ENCODE data around the gene PCDHGB5. TPM values are rescaled to one million over a fixed set of nuclear protein-coding genes. Genes with fewer than 3 reads are reported as not detected.
A peak's percentile ranks its signal among the peaks of the same experiment; 100 is the strongest.
"Not testable (repeated sequence)": the region's sequence is repeated elsewhere in the genome, so short reads cannot be mapped to it uniquely, and the experiment has no call there.

PCDHGB5 gene
- total RNA-seq, 2 donors from 2014 or later = 6.4 to 7.7 TPM

DNA sequence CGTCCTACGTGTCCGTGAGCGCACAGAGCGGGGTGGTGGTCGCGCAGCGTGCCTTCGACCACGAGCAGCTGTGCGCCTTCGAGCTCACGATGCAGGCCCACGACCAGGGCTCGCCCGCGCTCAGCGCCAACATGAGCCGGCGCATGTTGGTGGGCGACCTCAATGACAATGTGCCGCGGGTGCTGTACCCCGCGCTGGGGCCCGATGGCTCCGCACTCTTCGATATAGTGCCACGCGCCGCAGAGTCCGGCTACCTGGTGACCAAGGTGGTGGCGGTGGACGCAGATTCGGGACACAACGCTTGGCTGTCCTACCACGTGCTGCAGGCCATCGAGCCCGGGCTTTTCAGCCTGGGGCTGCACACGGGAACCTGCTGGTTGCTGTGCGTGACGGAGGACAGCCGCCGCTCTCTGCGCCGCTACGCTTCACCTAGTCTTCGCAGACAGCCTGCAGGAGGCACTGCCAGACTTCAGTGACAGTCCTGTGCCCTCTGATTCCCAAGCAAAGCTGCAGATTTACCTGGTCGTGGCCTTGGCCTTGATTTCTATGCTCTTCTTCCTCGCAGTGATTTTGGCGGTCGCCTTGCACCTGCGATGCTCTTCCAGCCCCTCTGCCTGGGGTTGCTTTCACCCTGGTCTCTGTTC lies 30.2 kb downstream of the PCDHGB5 start:
- ATAC-seq (no peak), DNase-seq (no peak)
- intact Hi-C loops (cut with DNase I) = loop anchor here in 1 of 2 donors (10.0 kb wide), 1 partner anchor 97 kb away; no protein-coding TSS in a partner anchor

DNA sequence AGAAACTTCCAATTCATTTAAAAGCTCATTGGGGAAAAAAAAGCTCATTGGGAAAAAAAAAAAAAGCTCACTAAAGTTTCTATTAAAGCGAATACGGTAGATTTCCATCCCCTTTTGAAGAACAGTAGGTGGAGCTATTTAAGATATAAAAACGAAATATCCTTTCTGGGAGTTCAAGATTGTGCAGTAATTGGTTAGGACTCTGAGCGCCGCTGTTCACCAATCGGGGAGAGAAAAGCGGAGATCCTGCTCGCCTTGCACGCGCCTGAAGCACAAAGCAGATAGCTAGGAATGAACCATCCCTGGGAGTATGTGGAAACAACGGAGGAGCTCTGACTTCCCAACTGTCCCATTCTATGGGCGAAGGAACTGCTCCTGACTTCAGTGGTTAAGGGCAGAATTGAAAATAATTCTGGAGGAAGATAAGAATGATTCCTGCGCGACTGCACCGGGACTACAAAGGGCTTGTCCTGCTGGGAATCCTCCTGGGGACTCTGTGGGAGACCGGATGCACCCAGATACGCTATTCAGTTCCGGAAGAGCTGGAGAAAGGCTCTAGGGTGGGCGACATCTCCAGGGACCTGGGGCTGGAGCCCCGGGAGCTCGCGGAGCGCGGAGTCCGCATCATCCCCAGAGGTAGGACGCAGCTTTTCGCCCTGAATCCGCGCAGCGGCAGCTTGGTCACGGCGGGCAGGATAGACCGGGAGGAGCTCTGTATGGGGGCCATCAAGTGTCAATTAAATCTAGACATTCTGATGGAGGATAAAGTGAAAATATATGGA lies 32.8 kb downstream of the PCDHGB5 start, which contains the start of gene PCDHGA12:
Gene PCDHGA12 (plus strand): TSS at position 176 of the 782 bp plus-strand sequence. CDS start 253 bp downstream, at position 429.
- DNase-seq = peak; percentile 63
- intact Hi-C loops (cut with DNase I) = loop anchor here in 1 of 2 donors (2.0 kb wide), 1 partner anchor 82 kb away; no protein-coding TSS in a partner anchor
- peak; percentile 86 to 94 for ATAC-seq

DNA sequence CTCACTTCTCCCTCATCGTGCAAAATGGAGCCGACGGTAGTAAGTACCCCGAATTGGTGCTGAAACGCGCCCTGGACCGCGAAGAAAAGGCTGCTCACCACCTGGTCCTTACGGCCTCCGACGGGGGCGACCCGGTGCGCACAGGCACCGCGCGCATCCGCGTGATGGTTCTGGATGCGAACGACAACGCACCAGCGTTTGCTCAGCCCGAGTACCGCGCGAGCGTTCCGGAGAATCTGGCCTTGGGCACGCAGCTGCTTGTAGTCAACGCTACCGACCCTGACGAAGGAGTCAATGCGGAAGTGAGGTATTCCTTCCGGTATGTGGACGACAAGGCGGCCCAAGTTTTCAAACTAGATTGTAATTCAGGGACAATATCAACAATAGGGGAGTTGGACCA lies 33.5 kb downstream of the PCDHGB5 start:
- intact Hi-C loops (cut with DNase I) = loop anchor here in 1 of 2 donors (2.0 kb wide), 1 partner anchor 82 kb away; no protein-coding TSS in a partner anchor
- ATAC-seq (peak; percentile 38 to 44), DNase-seq (no peak)

DNA sequence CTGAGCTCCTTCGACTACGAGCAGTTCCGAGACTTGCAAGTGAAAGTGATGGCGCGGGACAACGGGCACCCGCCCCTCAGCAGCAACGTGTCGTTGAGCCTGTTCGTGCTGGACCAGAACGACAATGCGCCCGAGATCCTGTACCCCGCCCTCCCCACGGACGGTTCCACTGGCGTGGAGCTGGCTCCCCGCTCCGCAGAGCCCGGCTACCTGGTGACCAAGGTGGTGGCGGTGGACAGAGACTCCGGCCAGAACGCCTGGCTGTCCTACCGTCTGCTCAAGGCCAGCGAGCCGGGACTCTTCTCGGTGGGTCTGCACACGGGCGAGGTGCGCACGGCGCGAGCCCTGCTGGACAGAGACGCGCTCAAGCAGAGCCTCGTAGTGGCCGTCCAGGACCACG lies 34.6 kb downstream of the PCDHGB5 start:
- not testable (repeated sequence) for DNase-seq, ATAC-seq
- intact Hi-C loops (cut with DNase I) = loop anchor here in 1 of 2 donors (2.0 kb wide), 1 partner anchor 44 kb away; no protein-coding TSS in a partner anchor

DNA sequence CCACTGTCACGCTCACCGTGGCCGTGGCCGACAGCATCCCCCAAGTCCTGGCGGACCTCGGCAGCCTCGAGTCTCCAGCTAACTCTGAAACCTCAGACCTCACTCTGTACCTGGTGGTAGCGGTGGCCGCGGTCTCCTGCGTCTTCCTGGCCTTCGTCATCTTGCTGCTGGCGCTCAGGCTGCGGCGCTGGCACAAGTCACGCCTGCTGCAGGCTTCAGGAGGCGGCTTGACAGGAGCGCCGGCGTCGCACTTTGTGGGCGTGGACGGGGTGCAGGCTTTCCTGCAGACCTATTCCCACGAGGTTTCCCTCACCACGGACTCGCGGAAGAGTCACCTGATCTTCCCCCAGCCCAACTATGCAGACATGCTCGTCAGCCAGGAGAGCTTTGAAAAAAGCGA lies 35.0 kb downstream of the PCDHGB5 start:
- intact Hi-C loops (cut with DNase I) = loop anchor here in 1 of 2 donors (2.0 kb wide), 1 partner anchor 44 kb away; no protein-coding TSS in a partner anchor

DNA sequence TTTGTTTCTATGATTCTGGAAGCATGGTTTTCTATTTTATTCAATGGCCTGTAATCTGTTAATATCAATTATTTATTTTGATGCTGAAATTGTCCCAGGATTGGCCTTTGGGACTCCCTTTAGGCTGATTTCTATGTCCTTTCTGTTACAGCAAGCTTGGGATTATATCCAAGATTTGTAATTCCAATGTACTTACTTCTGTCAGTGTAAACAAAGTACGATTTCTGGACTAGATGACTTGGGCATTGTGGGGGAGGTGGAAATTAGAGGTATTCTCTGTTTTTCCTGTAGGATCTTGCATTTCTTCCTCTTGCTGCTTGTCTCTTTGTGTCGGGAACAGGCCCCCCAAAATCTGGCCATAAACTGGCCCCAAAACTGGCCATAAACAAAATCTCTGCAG lies 36.3 kb downstream of the PCDHGB5 start:
- DNase-seq = no peak
- no peak for ATAC-seq
- intact Hi-C loops (cut with DNase I) = no loop called here

More for the DNA sequence above, 35.0 kb downstream of the PCDHGB5 start:
- DNase-seq, ATAC-seq: not testable (repeated sequence)

DNA sequence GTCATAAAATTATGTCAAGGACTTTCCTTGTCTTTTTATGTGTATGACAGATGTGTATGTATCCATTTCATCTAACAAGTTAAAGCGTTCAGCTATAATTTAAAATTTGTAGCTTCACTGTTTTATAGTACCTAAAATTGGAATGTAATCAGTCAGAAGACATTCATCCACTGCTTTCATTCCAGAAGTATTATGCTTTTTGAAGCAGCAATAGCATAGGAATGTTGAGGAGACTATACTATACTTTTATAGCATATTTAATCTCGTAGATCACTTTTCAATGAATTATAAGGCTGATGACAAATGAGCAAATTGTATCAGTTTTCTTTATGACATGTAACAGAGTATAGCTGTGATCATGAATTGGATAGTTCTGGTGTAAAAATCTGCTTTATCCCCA lies 39.5 kb downstream of the PCDHGB5 start:
- intact Hi-C loops (cut with DNase I) = no loop called here
- no peak for DNase-seq
- ATAC-seq = no peak

DNA sequence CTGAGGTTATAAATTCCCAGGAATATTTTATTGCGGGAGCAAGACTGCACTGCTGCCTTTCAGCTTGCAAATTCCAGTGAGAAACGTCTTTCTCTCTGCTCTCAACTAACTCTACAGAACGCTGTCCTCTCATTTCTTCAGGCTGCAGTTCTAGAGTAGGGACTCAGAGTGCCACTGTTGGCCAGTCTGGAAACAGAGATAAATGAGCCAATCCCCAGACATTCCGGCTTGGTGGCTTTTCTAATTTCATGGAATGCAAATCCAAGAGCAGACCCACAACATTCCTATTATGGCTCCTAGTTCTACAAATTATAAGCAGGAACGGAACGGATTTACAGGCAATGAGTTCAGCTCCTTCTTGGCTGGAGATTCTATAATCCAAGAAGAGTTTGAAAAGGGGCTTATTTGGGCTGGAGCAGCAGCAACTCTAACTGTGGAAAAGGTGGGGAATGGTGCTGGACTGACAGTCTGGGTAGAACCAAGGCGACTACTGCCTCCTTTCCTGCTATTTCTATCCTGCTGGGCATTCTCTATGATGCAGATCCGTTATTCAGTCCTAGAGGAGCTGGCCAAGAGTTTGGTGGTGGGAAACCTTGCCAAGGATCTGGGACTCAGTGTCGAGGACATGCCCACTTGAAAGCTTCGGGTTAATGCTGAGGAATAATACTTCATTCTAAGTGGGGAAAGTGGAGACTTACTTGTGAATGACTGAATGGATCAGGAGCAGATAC lies 41.8 kb downstream of the PCDHGB5 start:
- ATAC-seq = no peak
- no peak for DNase-seq
- intact Hi-C loops (cut with DNase I) = no loop called here

DNA sequence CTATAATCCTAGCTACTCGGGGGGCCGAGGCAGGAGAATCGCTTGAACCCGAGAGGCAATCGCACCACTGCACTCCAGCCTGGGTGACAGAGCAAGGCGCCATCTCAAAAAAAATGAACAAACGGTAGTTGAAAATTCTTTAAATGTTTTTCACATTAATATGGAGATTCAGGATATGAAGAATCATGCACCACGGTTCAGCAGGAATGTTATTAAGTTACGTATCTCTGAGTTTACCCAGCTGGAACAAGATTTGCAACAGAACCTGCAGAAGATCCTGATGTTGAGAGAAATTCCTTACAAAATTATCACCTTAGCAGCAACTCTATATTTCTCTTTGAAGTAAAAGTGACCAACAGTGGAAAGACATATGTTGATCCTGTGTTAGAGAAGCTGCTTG lies 42.6 kb downstream of the PCDHGB5 start:
- intact Hi-C loops (cut with DNase I) = no loop called here
- ATAC-seq = no peak

DNA sequence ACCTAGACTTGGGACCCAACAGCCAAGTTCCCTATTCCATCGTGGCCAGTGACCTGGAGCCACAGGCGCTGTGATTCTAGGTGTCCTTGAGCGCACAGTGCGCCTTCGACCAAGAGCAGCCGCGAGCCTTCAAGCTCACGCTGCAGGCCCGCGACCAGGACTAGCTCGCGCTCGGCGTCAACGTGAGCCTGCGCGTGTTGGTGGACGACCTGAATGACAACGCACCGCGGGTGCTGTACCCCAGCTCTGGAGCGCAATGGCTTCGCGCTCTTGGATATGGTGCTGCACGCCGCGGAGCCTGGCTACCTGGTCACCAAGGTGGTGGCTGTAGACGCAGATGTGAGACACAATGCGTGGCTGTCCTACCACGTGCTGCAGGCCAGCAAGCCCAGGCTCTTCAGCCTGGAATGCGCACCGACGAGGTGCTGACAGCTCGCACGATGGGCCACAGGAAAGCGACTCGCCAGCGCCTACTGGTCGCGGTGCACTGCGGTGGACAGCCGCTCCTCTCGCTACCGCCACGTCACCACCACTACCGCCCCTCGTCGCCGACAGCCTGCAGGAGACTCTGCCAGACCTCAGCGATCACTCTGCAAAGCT lies 43.9 kb downstream of the PCDHGB5 start:
- DNase-seq (no peak), ATAC-seq (peak; percentile 57 to 70)
- intact Hi-C loops (cut with DNase I) = no loop called here

More for the DNA sequence above, 42.6 kb downstream of the PCDHGB5 start:
- no peak for DNase-seq

Other genes starting within 250 kb of the PCDHGB5 start
- under 1 TPM; 0.71 to 0.86 TPM for gene PCDHB6, start 247.9 kb upstream of the PCDHGB5 start, total RNA-seq
- 1 to 10 TPM; 1.0 to 1.7 TPM for gene PCDHB7, start 225.3 kb upstream of the PCDHGB5 start, total RNA-seq
- gene PCDHB8, start 220.2 kb upstream of the PCDHGB5 start, total RNA-seq = 1 to 10 TPM; 2.6 to 6.1 TPM
- gene PCDHB16, start 215.6 kb upstream of the PCDHGB5 start, total RNA-seq = 1 to 10 TPM; 2.6 to 3.1 TPM
- gene PCDHB9, start 210.8 kb upstream of the PCDHGB5 start, total RNA-seq = 1 to 10 TPM; 2.5 to 4.3 TPM
- 1 to 10 TPM; 1.3 to 1.5 TPM for gene PCDHB10, start 205.6 kb upstream of the PCDHGB5 start, total RNA-seq
- gene PCDHB11, start 198.3 kb upstream of the PCDHGB5 start, total RNA-seq = 1 to 10 TPM; 1.8 to 3.3 TPM
- gene PCDHB12, start 189.2 kb upstream of the PCDHGB5 start, total RNA-seq = 1 to 10 TPM; 2.4 to 2.6 TPM
- gene PCDHB13, start 184.0 kb upstream of the PCDHGB5 start, total RNA-seq = 1 to 10 TPM; 3.5 to 5.3 TPM
- 1 to 10 TPM; 3.9 to 5.8 TPM for gene PCDHB14, start 174.6 kb upstream of the PCDHGB5 start, total RNA-seq
- gene PCDHB15, start 152.6 kb upstream of the PCDHGB5 start, total RNA-seq = 1 to 10 TPM; 4.5 to 5.7 TPM
- not detected for gene SLC25A2, start 93.9 kb upstream of the PCDHGB5 start, total RNA-seq
- gene TAF7, start 77.2 kb upstream of the PCDHGB5 start, total RNA-seq = 10 to 100 TPM; 86.3 to 93.5 TPM
- 1 to 10 TPM; 1.4 to 1.8 TPM for gene PCDHGA1, start 67.4 kb upstream of the PCDHGB5 start, total RNA-seq
- 1 to 10 TPM; 4.5 to 7.3 TPM for gene PCDHGA2, start 59.2 kb upstream of the PCDHGB5 start, total RNA-seq
- gene PCDHGA3, start 54.1 kb upstream of the PCDHGB5 start, total RNA-seq = 1 to 10 TPM; 5.0 to 5.8 TPM
- gene PCDHGB1, start 47.8 kb upstream of the PCDHGB5 start, total RNA-seq = 1 to 10 TPM; 3.0 to 3.2 TPM
- gene PCDHGA4, start 42.9 kb upstream of the PCDHGB5 start, total RNA-seq = 1 to 10 TPM; 4.0 to 4.3 TPM
- gene PCDHGB2, start 38.0 kb upstream of the PCDHGB5 start, total RNA-seq = 1 to 10 TPM; 4.0 to 5.4 TPM
- gene PCDHGA5, start 33.8 kb upstream of the PCDHGB5 start, total RNA-seq = 1 to 10 TPM; 3.5 to 4.3 TPM
- 1 to 10 TPM; 3.9 to 4.6 TPM for gene PCDHGB3, start 27.7 kb upstream of the PCDHGB5 start, total RNA-seq
- 1 to 10 TPM; 3.7 to 4.4 TPM for gene PCDHGA6, start 24.1 kb upstream of the PCDHGB5 start, total RNA-seq
- 1 to 10 TPM; 3.2 to 3.5 TPM for gene PCDHGA7, start 15.2 kb upstream of the PCDHGB5 start, total RNA-seq
- 1 to 10 TPM; 4.4 to 4.5 TPM for gene PCDHGB4, start 10.2 kb upstream of the PCDHGB5 start, total RNA-seq
- gene PCDHGA8, start 5.3 kb upstream of the PCDHGB5 start, total RNA-seq = 1 to 10 TPM; 2.9 to 3.7 TPM
- 1 to 10 TPM; 3.6 to 4.0 TPM for gene PCDHGA9, start 4.8 kb downstream of the PCDHGB5 start, total RNA-seq
- gene PCDHGB6, start 10.1 kb downstream of the PCDHGB5 start, total RNA-seq = 1 to 10 TPM; 4.9 to 5.2 TPM
- 1 to 10 TPM; 3.3 to 4.6 TPM for gene PCDHGA10, start 15.0 kb downstream of the PCDHGB5 start, total RNA-seq
- 1 to 10 TPM; 7.6 to 8.8 TPM for gene PCDHGB7, start 19.7 kb downstream of the PCDHGB5 start, total RNA-seq
- 1 to 10 TPM; 3.2 to 3.5 TPM for gene PCDHGA11, start 23.1 kb downstream of the PCDHGB5 start, total RNA-seq
- 1 to 10 TPM; 4.5 to 6.5 TPM for gene PCDHGA12, start 32.6 kb downstream of the PCDHGB5 start, total RNA-seq
- gene PCDHGC3, start 78.0 kb downstream of the PCDHGB5 start, total RNA-seq = 10 to 100 TPM; 33.7 to 39.1 TPM
- 1 to 10 TPM; 1.4 to 1.7 TPM for gene PCDHGC4, start 87.1 kb downstream of the PCDHGB5 start, total RNA-seq
- gene PCDHGC5, start 91.1 kb downstream of the PCDHGB5 start, total RNA-seq = 1 to 10 TPM in 1 of 2 donors, under 1 TPM in 1; 0.97 to 1.7 TPM
- gene DIAPH1, start 221.1 kb downstream of the PCDHGB5 start, total RNA-seq = 10 to 100 TPM; 25.9 to 39.4 TPM
- gene HDAC3, start 238.9 kb downstream of the PCDHGB5 start, total RNA-seq = 10 to 100 TPM; 21.1 to 29.8 TPM
- 1 to 10 TPM; 1.4 to 1.6 TPM for gene RELL2, start 239.1 kb downstream of the PCDHGB5 start, total RNA-seq